Activated CD4-positive, alpha-beta T cell treated with anti-CD3 and anti-CD28 coated beads, Interleukin-10, Interleukin-2, amounts not matched to agents 100 ng/mL and 50 ng/mL, durations not matched to agents 16 hours and 8 hours (primary cell): Measurements from ENCODE around the gene YWHAQ.

Experiments
- DNase-seq: peaks from one replicate; pipeline ENCODE4 v3.0.0-alpha.2; 2020

The YWHAQ gene

DNA sequence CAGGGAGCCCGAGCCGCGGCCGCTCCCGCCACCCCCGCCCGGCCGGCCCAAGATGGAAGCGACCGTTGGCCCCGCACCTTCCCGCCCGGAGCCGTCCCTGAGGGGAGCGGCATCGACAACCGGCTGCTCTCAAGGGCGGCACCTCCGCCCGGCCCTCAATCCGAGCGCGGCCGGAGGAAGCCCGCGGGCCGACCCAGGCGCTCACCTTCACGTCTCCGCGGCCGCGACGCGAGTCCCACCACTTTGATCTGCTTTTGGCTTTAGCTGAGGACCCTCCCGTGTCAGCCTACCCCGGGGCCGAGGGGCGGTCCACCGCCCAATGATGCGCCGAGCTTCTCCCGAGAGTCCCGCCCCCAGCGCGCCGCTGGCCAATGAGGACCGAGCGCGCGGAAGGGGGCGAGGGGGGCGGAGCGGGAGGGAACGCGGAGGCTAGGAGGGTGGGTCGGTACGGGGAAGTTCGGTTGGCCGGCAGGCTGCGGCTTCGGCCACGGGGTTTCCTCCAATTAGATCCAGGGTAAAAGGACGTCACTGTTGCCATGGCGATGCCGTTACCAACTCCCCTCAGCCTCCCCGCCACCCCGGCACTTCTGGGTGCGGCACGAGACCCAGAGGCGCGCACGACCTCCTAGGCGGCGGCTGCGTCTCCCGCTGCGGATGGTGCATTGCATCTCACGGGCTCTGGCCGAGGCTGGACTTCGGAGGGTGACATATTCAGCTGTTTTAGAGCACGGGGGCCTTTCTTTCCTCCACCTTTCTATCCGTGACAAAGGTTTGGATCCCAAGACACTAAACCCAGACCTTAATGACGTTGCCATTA is at the start of gene YWHAQ:
TSS of gene YWHAQ (minus strand) at position 262 of the 817 bp plus-strand sequence. CDS start 545 bp downstream, outside the sequence.
- peak; percentile 99 for DNase-seq

DNA sequence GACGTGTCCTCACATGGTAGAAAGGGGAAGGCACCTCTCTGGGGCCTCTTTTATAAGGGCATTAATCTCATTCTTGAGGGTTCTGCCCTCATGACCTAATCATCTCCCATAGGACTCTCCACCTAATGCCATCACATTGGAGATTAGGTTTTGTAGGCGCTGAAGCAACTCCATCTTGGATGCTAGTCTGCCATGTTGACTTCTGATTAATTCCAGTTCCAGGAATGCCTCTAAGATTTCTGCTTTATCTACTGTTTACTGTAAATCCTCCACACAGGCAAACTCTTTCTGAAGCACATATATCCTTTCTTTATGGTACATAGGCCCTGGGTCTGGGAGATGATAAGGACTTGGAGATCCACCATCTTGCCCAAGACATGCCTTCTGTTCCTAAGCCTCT is 49.3 kb upstream of the YWHAQ start:
- no peak for DNase-seq

DNA sequence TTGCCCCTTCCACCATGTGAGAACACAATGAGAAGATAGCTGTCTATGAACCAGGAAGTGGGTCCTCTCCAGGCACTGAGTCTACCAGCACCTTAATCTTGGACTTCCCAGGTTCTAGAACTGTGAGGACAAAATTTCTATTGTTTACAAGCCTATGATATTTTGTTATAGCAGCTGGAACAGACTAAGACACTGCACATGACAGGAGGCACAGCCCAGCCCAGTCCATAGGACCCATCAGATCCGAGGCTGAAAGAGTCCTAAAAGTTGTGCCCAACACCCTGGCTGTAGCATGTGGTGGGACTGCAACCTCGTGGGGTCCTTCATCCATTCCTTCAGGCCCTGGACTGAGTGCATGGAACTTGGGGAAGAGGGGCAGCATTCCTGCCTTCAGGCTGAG is 48.4 kb upstream of the YWHAQ start:
- no peak for DNase-seq

DNA sequence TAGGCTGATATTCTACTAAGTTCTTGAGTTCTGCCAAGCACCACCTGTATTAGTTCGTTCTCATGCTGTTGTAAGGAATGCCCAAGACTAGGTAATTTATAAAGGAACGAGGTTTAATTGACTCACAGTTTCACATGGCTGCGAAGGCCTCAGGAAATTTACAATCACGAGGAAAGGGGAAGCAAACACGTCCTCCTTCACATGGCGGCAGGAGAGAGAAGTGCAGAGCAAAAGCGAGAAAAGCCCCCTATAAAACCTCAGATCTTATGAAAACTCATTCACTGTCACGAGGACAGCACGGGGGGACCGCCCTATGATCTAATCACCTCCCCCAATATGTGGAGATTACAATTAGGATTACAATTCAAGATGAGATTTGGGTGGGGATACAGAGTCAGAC is 47.7 kb upstream of the YWHAQ start:
- DNase-seq = no peak

DNA sequence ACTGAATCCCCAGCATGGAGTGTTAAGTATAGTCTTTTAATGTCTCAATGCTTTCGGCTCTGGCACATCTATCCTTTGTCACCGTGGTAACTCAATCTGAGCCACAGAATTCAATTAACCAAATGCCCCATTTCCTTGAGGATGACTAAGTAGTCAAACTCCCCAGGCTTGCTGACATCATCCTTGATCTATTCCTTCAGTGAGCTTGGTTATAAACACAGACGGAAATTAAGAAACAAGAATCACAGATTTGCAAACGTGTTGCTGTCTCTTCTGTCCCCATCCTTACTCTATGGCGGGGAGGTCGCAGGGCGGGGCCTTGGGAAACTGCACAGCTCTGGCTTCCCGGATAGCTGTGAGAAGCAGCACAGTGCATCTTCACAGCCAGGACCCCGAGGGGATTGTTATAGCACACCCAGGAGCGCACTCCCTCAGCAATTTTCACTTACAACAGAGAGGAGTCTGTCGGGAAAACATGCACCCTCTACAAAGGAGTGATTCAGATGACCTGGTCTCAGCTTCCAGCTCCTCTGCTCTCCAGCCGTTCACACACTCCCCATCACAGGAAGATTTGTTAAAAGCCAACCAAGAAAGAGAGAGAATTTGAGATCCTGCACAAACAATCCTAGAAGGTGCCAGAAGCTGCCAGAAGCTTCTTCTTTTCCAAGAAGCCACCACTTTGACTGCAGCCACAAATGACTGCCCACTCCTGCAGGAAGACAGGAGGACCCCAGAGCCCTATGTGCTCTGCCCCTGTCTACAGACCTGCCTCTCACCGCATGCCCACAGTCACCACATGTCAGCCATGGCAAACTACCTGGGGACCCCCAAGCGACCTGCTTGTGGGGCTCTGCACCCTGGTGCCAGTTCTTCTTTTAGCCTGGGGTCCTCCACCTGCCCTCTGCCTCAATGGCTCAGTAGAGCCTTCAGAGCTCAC is 44.9 kb upstream of the YWHAQ start:
- DNase-seq = no peak

GRCh38 chr2:9674891-9675414 is 44.2 kb upstream of the YWHAQ start:
- no peak for DNase-seq

DNA sequence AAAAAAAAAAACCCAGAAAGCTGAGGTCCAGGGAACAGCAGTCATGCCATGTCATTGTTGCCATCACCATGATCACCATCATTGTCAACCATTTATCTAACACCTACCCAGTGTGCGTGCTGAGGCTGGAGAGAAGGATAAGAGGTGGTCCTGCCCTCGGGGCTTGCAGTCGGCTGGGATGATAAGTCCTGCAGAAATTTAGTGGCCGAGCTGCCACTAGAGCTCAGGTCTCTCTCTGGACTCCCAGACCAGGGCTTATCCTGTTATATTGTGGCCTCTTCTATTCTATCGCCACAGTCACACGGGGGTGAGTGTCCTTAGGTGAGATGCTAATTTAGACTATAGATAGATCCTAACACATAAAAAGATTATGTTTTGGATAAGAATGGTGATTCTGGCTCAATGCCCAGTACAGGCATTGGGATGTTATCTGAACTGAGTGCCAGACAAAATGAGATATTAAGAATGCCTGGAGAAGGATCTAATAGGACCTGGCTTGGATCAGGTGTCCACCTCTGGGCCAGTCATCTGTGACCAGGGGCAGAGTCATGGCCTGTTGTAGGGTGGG is 43.2 kb upstream of the YWHAQ start:
- no peak for DNase-seq

DNA sequence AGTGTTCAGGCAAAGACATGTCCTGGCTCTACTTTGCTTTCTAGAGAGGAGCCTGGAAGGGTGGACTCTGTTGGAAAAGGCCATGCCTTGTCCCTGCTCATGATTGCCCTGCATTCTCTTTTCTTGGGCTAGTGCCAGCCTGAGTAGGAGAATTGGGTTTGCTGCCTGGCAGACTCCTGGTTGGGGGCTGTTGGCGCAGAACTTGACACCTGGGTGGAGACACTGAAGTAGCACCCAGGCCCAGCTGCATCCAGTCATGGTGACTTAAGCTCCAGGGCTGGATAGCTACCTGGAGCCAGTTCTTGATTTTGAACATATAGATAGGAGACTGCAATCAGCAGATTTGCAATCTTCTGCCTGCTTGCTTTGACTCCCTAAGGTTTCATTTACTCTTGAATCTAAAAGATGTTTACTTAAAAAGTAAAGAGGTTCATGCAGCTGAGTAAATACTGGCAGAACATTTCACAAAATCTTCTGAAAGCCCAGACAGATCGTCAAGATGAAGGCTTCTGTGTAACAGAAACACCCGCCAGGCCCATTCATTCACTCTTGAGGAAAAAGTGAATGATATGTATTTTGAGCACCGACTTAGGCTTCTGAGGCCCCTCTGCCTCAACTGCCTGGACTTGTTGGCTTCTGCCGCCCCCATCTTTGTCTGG is 38.0 kb upstream of the YWHAQ start:
- no peak for DNase-seq

- no peak for DNase-seq
Measured at GRCh38 chr2:9667826-9668225, 37.0 kb upstream of the YWHAQ start.

GRCh38 chr2:9666306-9666705 is 35.5 kb upstream of the YWHAQ start:
- DNase-seq = no peak

DNA sequence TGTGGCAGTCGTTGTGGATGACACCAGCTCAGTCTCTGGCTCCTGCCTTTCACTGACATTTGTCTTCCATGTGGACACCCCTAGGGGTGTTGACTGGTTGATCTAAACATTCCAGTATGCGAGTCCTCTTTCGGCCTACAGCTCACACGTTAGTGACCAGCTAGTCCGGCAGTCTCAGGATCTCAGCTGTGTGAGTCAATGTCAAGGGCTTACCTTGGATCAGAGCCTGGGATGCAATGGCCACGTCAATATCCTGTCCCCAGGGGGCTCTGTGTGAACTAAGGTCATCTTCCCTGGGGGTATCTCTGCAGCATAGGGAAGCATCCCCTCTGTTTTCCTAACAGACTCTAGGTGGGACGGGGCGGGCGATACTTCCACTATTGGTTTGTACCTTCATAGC is 35.1 kb upstream of the YWHAQ start:
- no peak for DNase-seq

DNA sequence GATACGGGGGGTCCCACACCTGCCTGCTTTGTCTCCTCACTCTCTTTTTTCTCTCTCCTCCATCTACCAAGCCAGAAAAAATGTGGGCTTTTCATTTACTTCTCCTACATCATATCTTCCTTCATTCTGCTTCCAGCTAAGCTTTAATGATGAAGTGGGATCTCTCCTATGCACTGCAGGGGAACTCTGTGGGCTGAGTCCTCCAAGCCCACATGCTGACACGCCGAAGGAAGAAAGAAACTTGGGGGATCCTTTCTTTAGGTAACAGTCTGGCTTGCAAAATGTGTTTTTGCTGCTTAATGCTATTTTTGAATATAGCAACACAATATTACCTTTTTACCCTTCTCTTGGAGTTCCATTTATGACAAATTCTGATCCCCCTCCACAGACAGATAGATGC is 33.6 kb upstream of the YWHAQ start:
- no peak for DNase-seq

GRCh38 chr2:9663008-9663879 is 32.4 kb upstream of the YWHAQ start:
- peak; percentile 36 for DNase-seq

- DNase-seq = no peak
Measured at GRCh38 chr2:9661261-9661660, 30.5 kb upstream of the YWHAQ start.

- DNase-seq = no peak
Measured at GRCh38 chr2:9660781-9661180, 30.0 kb upstream of the YWHAQ start.

DNA sequence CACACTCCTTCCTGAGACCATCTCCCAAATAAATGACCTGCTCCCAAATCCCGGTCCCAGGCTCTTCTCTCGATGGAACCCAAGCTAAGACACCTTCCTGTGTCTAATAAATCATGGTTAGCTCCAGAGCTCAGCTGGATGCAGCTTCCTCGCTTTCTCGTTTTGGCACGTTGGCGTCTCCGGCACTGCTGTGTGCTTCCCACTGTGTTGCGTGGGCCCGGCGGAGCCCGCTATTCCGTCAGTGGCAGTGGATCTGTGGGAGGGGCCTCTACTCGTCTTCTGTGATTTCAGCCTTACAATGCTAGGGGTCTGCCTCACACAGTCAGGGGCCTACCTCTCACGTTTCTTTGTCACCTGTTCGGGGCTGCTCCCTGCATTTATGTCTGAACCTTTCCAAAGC is 29.4 kb upstream of the YWHAQ start:
- DNase-seq = no peak

DNA sequence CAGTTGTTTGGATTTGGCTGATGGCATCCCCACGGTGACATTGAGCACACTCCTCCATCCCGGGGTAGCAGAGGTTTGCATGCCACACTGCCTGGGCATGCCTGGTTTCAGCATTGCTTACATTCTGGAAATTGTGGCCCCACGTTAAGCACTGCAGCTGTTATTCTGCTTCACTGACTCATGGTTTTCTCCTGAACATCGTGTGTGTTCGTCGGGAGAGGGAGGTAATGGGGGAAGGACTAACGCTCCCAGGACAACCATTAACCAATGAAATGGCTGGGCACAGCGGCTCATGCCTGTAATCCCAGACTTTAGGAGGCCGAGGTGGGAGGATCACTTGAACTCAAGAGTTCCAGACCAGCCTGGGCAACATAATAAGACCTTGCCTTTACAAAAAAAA is 28.2 kb upstream of the YWHAQ start:
- DNase-seq = no peak

DNA sequence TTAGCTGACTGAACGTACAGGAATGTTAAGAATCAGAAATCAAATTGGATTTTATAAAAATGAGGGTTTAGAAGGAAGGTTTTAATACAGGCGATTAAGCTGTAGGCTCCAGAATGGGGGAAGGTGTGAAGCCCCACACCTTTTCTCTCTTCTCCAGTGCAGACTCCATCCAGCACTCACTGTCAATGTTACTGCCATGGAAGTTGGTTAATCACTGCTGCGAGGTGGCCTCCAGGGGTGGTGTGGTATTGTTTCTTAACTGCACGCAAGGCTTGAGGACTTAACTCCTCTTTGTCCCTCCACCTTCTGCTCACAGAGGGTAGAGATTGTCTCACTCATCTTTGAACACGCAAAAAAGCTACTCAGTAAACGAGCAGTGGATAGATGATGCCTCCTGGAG is 26.9 kb upstream of the YWHAQ start:
- no peak for DNase-seq

DNA sequence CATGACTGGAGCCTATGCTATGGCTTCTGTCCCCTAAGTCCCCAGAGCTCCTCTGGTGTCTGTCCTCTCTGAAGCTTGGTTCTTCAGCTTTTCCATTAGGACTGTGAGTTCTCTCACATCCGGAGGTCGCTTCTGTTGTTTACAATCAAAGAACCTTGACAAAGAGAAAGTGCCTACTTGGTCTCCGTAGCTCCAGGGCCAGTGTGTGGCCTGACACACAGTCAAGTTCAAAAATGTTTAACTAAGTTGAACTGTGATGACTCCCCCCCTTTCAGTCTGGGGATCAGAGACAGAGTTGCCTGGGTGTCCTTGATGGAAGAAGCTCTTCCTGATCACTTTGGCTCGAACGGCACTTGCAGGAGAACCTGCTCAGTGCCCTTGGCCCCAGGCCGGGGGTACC is 26.3 kb upstream of the YWHAQ start:
- no peak for DNase-seq

DNA sequence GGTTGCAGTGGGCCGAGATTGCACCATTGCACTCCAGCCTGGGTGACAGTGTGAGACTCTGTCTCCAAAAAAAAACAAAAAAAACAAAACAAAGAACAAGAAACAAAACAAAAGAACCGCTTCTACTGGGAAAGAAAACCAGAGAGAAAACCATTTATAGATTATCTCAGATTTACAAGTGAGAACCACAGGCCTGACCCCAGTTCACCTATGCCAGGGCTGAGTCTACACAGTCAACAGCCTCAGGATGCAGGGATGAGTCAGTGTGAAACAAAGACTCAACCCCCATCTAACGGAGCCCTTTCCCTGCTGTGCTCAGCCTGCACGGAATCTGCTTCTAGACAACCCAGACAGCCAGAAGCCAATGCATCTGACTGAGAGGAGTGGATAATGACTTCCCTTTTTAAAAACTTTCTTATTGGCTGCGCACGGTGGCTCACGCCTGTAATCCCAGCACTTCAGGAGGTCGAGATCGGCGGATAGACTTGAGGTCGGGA is 25.5 kb upstream of the YWHAQ start:
- peak; percentile 98 for DNase-seq

DNA sequence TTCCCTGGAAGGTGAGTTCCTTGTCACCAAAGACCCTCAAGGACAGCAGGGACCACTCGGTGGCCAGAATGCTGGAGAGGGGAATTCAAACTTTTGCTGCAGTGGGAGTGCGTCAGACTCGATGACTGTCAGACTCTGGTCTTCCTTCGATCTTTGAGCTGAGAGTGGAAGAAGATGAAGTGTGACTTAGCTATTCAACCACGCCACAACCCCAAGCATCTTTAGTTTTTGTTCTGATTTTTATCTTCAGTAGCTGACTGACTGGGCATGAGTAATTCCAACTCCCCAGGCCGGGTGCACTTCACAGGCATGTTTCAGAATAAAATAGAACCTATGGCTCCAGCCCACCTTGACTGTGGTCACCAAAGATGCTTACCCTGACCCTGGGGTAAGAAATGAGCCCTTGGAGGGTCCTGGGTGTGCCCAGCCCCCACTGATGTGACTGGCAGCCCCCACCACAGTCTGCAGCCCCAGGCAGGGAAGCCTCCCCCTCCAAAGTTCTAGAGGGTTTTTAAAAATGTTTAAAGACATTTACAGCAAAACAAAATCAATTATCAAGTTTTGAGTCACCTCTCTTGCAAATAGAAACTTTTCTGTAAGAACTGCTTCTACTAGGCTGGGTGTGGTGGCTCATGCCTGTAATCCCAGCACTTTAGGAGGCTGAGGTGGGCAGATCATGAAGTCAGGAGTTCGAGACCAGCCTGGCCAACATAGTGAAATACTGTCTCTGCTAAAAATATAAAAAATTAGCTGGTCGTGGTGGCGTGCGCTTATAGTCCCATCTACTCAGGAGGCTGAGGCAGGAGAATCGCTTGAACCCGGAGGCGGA is 24.9 kb upstream of the YWHAQ start:
- DNase-seq = peak; percentile 93
